H1 (cell line): ENCODE data around the gene NCKIPSD.

Experiments
- BCL11A ChIP-seq, 2 experiments: IDR thresholded peaks; one replicate each; pipeline ENCODE4 v1.6.1; 2011; ENCODE audit warnings: low read depth in 2 of 2, low read length in 2 of 2, mild to moderate bottlenecking in 2 of 2
- CTCF ChIP-seq, 3 experiments: IDR thresholded peaks; 1 replicate in 2 of 3; 2 replicates in 1 of 3; pipeline versions ENCODE4 v1.5.1 to v1.6.1; 2011; ENCODE audit warnings: low read length in 3 of 3, mild to moderate bottlenecking in 3 of 3, inconsistent platforms in 2 of 3, low read depth in 1 of 3, moderate library complexity in 1 of 3; ENCODE audit not compliant: insufficient read depth in 1 of 3; ENCODE audit errors: control extremely low read depth in 1 of 3
- KDM1A ChIP-seq: fragments of 200-600, 300-600 bp; sonication (generic); IDR thresholded peaks from 2 replicates; pipeline ENCODE4 v1.7.1; 2016; ENCODE audit warnings: mild to moderate bottlenecking, low read length, borderline replicate concordance
- MAX ChIP-seq: IDR thresholded peaks from 2 replicates; pipeline ENCODE4 v1.6.1; 2012; ENCODE audit warnings: inconsistent platforms
- PHF8 ChIP-seq: fragments of 200-600 bp; sonication (generic); conservative IDR thresholded peaks from 2 replicates; pipeline ENCODE4 v1.7.1; 2012; ENCODE audit warnings: low read depth, mild to moderate bottlenecking, inconsistent platforms, low read length, moderate library complexity
- POLR2A ChIP-seq, 2 experiments: IDR thresholded peaks; 1 replicate in 1 of 2; 2 replicates in 1 of 2; pipeline ENCODE4 v1.6.1; 2011; ENCODE audit warnings: low read depth in 2 of 2, low read length in 2 of 2, mild to moderate bottlenecking in 2 of 2; ENCODE audit errors: control extremely low read depth in 1 of 2
- TAF1 ChIP-seq: IDR thresholded peaks from 2 replicates; pipeline ENCODE4 v1.6.1; 2011; ENCODE audit warnings: mild to moderate bottlenecking, low read depth, low read length
- USF2 ChIP-seq: IDR thresholded peaks from 2 replicates; pipeline ENCODE4 v1.6.1; 2011; ENCODE audit warnings: low read length, improper control_type of control experiment

GRCh38 chr3:48687220-48687678 lies 1.5 kb upstream of the NCKIPSD start:
- 0 out of 3 replicates have a peak, but pooled peaks of 1 of the 2 experiments have one; percentile 11 for TF ChIP-seq POLR2A (IDR thresholded peaks at IDR 0.05; ENCODE audit: control extremely low read depth in 1 of 2, low read depth in 2 of 2, low read length in 2 of 2)
- no peak for TF ChIP-seq KDM1A
- no peak for TF ChIP-seq CTCF (IDR thresholded peaks at IDR 0.05; ENCODE audit: control extremely low read depth in 1 of 3, insufficient read depth in 1 of 3, low read depth in 1 of 3, low read length in 3 of 3)
- no peak for TF ChIP-seq PHF8
- no peak for TF ChIP-seq USF2
- TF ChIP-seq TAF1, result no peak
- no peak for TF ChIP-seq BCL11A (IDR thresholded peaks at IDR 0.05; ENCODE audit: low read depth in 2 of 2, low read length in 2 of 2)
- no peak for TF ChIP-seq MAX
